Chondrocyte (in vitro differentiated cells): ENCODE data around the gene HMGN1. TPM values are rescaled to one million over a fixed set of nuclear protein-coding genes. Genes with fewer than 3 reads are reported as not detected.
A peak's percentile ranks its signal among the peaks of the same experiment; 100 is the strongest.

Experiments
- DNase-seq: peaks from one replicate; pipeline ENCODE4 v3.0.0; 2021; ENCODE audit warnings: mixed read lengths, low spot score
- H3K27ac Mint-ChIP-seq: one replicate; pipeline ENCODE4 v1.8.0; 2021; ENCODE audit warnings: mild to moderate bottlenecking, moderate library complexity, mixed read lengths; ENCODE audit not compliant: unreplicated experiment
- H3K27me3 Mint-ChIP-seq: 2 replicates; pipeline ENCODE4 v1.8.0; 2021; ENCODE audit warnings: low read depth, mixed read lengths
- H3K36me3 Mint-ChIP-seq: 2 replicates; pipeline ENCODE4 v1.8.0; 2021; ENCODE audit warnings: low read depth, mixed read lengths
- H3K4me1 Mint-ChIP-seq: 2 replicates; pipeline ENCODE4 v1.8.0; 2021; ENCODE audit warnings: low read depth, mild to moderate bottlenecking, mixed read lengths
- H3K4me3 Mint-ChIP-seq: one replicate; pipeline ENCODE4 v1.8.0; 2021; ENCODE audit warnings: mild to moderate bottlenecking, moderate library complexity, mixed read lengths; ENCODE audit not compliant: unreplicated experiment
- H3K9me3 Mint-ChIP-seq: 2 replicates; pipeline ENCODE4 v1.8.0; 2021; ENCODE audit warnings: low read depth, mixed read lengths
- long read RNA-seq: library from polyadenylated mRNA; stranded (forward); transcript quantifications from one replicate; pipeline ENCODE4 v2.0.0, GENCODE V29; 2021
- total RNA-seq: library from RNA; stranded (reverse); gene quantifications from 3 replicates; pipeline ENCODE4 v1.2.1, GENCODE V29; 2021
- TF ChIP-seq, protein P1 (sequence below): fragments of 200-600 bp; sonication (generic); IDR thresholded peaks from 2 replicates; pipeline ENCODE4 v1.5.0; 2021; ENCODE audit warnings: antibody characterized with exemption, mild to moderate bottlenecking, moderate library complexity

The HMGN1 gene, protein sequence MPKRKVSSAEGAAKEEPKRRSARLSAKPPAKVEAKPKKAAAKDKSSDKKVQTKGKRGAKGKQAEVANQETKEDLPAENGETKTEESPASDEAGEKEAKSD
- total RNA-seq = 218 to 266 TPM (median 230 TPM) in 3 replicates
- long read RNA-seq, full-length matches to known transcripts = 242 of 271 reads
- long read RNA-seq, partial matches to known transcripts = 7 of 271 reads
- long read RNA-seq, other reads (novel, unspliced or antisense) = 22 of 271 reads

DNA sequence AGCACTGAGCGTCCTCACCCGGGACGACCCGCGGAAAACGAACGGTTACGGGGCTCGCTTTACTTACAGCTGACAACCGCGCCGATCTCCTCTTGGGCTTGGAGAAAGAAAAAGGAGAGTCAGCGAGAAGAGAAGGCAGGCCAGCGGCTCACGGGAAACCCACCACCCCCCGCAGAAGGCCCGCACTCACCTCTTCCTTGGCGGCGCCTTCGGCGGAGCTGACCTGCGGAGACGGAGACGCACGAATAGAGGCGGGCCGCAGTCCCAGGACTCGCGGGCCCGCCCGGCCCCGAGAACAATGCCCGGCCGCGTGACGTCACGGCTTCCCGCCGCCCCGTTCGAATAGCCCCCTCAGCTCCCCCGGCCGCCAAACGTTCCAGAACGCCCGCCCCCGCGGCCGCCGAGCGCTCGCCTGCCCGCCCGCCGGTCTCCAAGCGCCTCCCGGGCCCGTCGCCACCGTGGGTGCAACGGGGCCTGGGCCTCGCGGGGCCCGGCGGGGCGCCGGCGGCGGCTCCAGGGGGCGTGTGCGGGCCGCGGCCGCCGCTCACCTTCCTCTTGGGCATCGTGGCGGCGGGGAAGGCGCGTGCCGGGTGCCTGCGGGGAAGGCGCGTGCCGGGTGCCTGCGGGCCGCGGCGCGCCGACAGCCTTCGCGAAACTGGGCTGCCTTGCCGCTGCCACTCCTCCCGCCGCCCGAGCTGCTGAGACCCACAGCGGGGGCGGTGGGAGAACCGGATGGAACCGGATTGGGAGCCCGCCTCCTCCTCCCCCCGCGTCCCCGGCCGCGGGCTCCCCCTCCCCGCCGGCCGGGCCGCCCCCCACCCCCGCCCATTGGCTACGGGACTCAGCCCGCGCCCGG lies at the start of gene HMGN1:
Gene HMGN1 (minus strand): TSS at position 734 of the 856 bp plus-strand sequence. CDS start 171 bp downstream, at position 563.
- Mint-ChIP-seq H3K9me3 (no peaks in the 10 kb centered on the region), H3K36me3 (peaks cover 17% of the 10 kb centered on the region), H3K27ac (peak within 1 kb of the TSS; percentile 97), H3K27me3 (no peaks in the 10 kb centered on the region), H3K4me3 (peak within 1 kb of the TSS; percentile 87), H3K4me1 (peaks cover 38% of the 10 kb centered on the region)
- TF ChIP-seq, protein P1, sequence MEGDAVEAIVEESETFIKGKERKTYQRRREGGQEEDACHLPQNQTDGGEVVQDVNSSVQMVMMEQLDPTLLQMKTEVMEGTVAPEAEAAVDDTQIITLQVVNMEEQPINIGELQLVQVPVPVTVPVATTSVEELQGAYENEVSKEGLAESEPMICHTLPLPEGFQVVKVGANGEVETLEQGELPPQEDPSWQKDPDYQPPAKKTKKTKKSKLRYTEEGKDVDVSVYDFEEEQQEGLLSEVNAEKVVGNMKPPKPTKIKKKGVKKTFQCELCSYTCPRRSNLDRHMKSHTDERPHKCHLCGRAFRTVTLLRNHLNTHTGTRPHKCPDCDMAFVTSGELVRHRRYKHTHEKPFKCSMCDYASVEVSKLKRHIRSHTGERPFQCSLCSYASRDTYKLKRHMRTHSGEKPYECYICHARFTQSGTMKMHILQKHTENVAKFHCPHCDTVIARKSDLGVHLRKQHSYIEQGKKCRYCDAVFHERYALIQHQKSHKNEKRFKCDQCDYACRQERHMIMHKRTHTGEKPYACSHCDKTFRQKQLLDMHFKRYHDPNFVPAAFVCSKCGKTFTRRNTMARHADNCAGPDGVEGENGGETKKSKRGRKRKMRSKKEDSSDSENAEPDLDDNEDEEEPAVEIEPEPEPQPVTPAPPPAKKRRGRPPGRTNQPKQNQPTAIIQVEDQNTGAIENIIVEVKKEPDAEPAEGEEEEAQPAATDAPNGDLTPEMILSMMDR = no peak
- peak; percentile 96 for DNase-seq

DNA sequence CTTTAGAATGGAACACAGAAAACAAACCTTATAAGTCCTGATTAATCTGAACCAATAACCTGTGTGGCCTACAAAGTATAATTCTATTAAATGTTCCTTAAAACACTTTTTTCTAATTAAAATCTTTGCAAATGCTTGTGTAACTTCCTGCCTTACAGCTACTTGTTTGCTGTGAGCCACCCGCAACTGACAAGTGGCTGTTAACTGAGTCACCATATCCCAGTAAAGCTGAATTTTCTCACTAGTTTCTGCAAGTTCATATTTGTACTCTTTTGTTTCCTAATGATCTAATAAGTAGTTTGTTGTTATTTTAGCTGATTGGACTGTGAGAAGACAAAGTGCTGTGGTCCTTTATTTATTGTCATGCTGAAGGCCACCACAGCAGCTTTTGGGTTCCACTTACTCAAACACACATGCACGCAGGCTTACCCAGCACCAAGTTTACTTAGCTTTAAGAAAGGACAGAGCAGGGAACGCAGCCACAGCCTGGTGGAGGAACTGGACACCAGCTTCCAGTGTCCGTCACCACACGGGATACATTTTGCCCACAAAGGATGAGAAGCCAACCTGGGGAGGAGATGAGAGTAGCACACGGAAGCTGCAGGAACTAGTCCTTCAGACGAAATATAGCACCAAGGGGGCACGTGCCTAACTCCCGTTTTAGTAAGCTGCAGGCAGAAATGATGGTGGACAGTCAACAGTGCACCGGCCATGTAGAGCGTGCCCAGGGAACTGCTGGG lies 48.9 kb upstream of the HMGN1 start:
- TF ChIP-seq, protein P1 = no peak
- no peak overlapping the region for H3K27ac Mint-ChIP-seq
- H3K27me3 Mint-ChIP-seq = no peaks in the 10 kb centered on the region
- H3K4me1 Mint-ChIP-seq = no peaks in the 10 kb centered on the region
- peaks cover 11% of the 10 kb centered on the region for H3K36me3 Mint-ChIP-seq
- no peaks in the 10 kb centered on the region for H3K9me3 Mint-ChIP-seq
- no peak for DNase-seq
- H3K4me3 Mint-ChIP-seq = no peak overlapping the region

DNA sequence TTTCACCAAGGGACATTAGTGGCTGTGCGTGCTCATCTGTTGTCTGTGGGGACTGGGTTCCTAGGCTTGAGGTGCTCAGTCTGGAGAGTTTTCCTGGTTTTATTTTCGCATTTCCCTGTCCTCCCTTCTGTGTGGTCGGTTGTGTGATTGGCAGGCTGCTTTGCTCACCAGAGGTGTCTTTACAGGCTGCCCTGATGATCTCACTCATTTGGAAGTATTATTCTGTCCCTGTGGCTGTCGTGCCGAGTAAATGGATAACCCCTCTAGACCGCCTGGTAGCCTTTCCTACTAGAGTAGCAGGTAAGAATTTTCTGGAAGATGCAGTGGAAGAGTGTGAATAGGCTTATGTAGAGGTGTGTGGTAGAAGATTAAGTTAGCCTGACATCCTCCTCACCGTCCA lies 44.1 kb upstream of the HMGN1 start:
- Mint-ChIP-seq H3K27ac (no peak overlapping the region), H3K9me3 (no peaks in the 10 kb centered on the region), H3K4me3 (no peak overlapping the region)

DNA sequence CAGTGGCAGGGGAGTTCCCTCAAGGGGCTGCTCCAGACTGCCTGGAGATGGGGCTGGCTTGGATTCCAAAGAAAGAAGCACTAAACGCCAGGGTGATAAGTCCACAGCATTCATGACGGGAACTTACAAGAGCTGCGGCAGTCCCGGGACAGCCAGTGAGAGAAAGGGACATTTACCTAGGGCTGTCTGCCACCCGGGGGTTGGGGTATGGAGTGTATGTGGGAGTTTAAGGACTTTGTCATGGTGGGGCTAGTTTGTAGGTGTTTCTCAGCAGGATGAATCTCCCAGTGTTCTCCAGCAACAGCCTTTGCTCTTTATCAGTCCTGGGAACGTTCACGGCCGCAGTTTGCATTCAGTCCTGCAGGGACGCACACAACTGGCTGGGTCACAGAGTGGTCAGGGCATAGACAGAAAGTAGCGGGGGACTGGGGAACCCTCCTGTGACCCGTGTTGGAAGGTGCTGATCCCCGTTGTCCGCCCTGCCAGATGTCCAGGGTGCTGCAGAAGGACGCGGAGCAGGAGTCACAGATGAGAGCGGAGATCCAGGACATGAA lies 41.4 kb upstream of the HMGN1 start:
- Mint-ChIP-seq H3K4me1 (peaks cover 25% of the 10 kb centered on the region), H3K4me3 (no peak overlapping the region), H3K36me3 (peaks cover 14% of the 10 kb centered on the region), H3K27me3 (no peaks in the 10 kb centered on the region), H3K9me3 (no peaks in the 10 kb centered on the region), H3K27ac (no peak overlapping the region)
- DNase-seq = no peak
- TF ChIP-seq, protein P1 = no peak

More for the DNA sequence above, 44.1 kb upstream of the HMGN1 start:
- Mint-ChIP-seq H3K4me1 (peaks cover 17% of the 10 kb centered on the region), H3K36me3 (peaks cover 17% of the 10 kb centered on the region), H3K27me3 (no peaks in the 10 kb centered on the region)
- TF ChIP-seq, protein P1 = no peak
- DNase-seq = no peak

DNA sequence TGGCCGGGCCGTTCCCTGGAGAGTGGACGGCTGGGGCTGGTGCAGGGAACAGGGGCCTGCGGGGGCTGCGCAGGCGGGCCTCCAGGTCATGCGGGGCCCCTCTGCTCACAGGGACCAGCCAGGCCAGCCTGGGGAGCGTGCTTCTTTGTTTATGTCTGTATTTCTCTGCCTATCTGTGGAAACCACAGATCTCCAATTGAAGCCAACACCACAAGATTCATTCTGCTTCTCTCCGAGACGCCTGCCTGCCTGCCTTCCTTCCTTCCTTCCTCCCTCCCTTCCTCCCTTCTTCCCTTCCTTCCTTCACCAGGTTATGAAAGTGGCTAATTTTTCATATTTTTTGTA lies 39.9 kb upstream of the HMGN1 start:
- peaks cover 29% of the 10 kb centered on the region for H3K4me1 Mint-ChIP-seq
- H3K27ac Mint-ChIP-seq = peak overlapping the region; percentile 91

More for the DNA sequence above, 39.9 kb upstream of the HMGN1 start:
- DNase-seq = no peak
- peaks cover 14% of the 10 kb centered on the region for H3K36me3 Mint-ChIP-seq
- H3K4me3 Mint-ChIP-seq = no peak overlapping the region
- TF ChIP-seq, protein P1 = no peak
- H3K27me3 Mint-ChIP-seq = no peaks in the 10 kb centered on the region
- no peaks in the 10 kb centered on the region for H3K9me3 Mint-ChIP-seq
